Gastroesophageal sphincter (tissue), 3 donors: ENCODE measurements around the gene MRPL38.

Experiments
- POLR2AphosphoS5 ChIP-seq: sonication (generic); formaldehyde crosslinking; IDR thresholded peaks from one replicate; pipeline ENCODE4 v1.6.1; 2017; ENCODE audit warnings: antibody characterized with exemption
- TF ChIP-seq, protein P1 (sequence below), 4 experiments: fragments of 200-600 bp in 2 of 4; fragments of 450-650 bp in 2 of 4; sonication (generic) in 1 of 4; IDR thresholded peaks; one replicate each; pipeline ENCODE4 v1.5.1; 2017 to 2019; ENCODE audit warnings: antibody characterized with exemption in 4 of 4, mild to moderate bottlenecking in 2 of 4, moderate library complexity in 2 of 4

DNA sequence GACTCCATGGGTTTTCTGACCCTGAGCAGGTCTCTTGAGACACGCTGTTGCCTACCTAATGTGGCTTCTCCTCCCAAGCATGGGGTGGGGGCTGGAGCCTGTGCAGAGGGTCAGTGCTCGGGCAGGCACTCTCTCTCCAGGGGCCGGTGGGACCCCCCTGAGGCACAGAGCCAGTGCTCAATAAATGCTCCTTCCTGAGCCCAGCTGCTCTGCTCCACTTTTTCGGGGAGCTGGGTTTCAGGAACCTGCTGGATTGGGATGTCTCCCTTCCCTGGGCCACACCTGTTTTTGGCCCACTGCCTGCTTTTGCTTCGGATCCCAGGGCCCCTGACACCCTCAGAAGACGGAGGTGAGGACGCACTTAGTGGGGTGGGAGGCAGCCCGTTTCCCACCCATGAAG is 6.6 kb downstream of the MRPL38 start:
- no peak for TF ChIP-seq POLR2AphosphoS5
- TF ChIP-seq, protein P1, sequence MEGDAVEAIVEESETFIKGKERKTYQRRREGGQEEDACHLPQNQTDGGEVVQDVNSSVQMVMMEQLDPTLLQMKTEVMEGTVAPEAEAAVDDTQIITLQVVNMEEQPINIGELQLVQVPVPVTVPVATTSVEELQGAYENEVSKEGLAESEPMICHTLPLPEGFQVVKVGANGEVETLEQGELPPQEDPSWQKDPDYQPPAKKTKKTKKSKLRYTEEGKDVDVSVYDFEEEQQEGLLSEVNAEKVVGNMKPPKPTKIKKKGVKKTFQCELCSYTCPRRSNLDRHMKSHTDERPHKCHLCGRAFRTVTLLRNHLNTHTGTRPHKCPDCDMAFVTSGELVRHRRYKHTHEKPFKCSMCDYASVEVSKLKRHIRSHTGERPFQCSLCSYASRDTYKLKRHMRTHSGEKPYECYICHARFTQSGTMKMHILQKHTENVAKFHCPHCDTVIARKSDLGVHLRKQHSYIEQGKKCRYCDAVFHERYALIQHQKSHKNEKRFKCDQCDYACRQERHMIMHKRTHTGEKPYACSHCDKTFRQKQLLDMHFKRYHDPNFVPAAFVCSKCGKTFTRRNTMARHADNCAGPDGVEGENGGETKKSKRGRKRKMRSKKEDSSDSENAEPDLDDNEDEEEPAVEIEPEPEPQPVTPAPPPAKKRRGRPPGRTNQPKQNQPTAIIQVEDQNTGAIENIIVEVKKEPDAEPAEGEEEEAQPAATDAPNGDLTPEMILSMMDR (IDR thresholded peaks at IDR 0.05) = no peak
